ENCODE measurements around the gene STK32B. TPM values are rescaled to one million over a fixed set of nuclear protein-coding genes. Genes with fewer than 3 reads are reported as not detected.

STK32B gene
- polyA plus RNA-seq, 1 of the 3 experiments (the other 2 are of a cell fraction): 0.20 TPM

- ChIA-PET POLR2A (no interaction called here), CTCF (no interaction called here)
- Histone ChIP-seq H3K4me2 (peak overlapping the region; percentile 40; the same call in 1 of the 2 replicates), H3K27ac (ENCODE audit: low read depth in 2 of 2, low read length in 1 of 2) (no peak overlapping the region), H3K9ac (no peak overlapping the region), H2AFZ (ENCODE audit: low read depth) (no peak overlapping the region), H3K36me3 (replicated peaks in 1 of 2; ENCODE audit: control insufficient read depth in 1 of 2, insufficient read depth in 2 of 2, low read length in 1 of 2) (no peaks in the 10 kb centered on the region), H3K4me3 (ENCODE audit: low read depth in 2 of 2, low read length in 1 of 2) (no peak overlapping the region), H3K9me2 (no peaks in the 10 kb centered on the region), H3K4me1 (ENCODE audit: control insufficient read depth in 1 of 2, insufficient read depth in 2 of 2, low read depth in 1 of 2, low read length in 1 of 2) (no peaks in the 10 kb centered on the region), H3K79me2 (ENCODE audit: insufficient read depth) (no peaks in the 10 kb centered on the region), H3K27me3 (ENCODE audit: insufficient read depth) (no peaks in the 10 kb centered on the region; the same call in 1 of the 2 replicates), H3K9me3 (no peaks in the 10 kb centered on the region), H3F3A (replicated peaks; ENCODE audit: insufficient read depth) (no peaks in the 10 kb centered on the region), H4K20me1 (ENCODE audit: insufficient read depth) (no peaks in the 10 kb centered on the region)
- TF ChIP-seq GABPA (IDR thresholded peaks at IDR 0.05; ENCODE audit: low read depth) (no peak), GATA2 (CRISPR knock-in tag; IDR thresholded peaks at IDR 0.05) (no peak), CTCF (IDR thresholded peaks at IDR 0.05) (no peak), USF2 (IDR thresholded peaks at IDR 0.05; ENCODE audit: borderline replicate concordance, low read depth, low read length) (no peak), ELF1 (IDR thresholded peaks at IDR 0.05) (no peak), ZBTB33 (IDR thresholded peaks at IDR 0.05; ENCODE audit: borderline replicate concordance, low read depth) (no peak), EZH2phosphoT487 (IDR thresholded peaks at IDR 0.05; ENCODE audit: borderline replicate concordance, low read depth) (no peak), MXI1 (IDR thresholded peaks at IDR 0.05; ENCODE audit: low read depth, low read length) (no peak), FOXM1 (IDR thresholded peaks at IDR 0.05; ENCODE audit: low read depth) (no peak), SIN3A (IDR thresholded peaks at IDR 0.05; ENCODE audit: borderline replicate concordance, low read depth, low read length) (no peak), TAF1 (IDR thresholded peaks at IDR 0.05; ENCODE audit: borderline replicate concordance, low read depth, low read length) (no peak)
- 34% methylated on average over 10 of the region's 10 CpGs for WGBS (ENCODE audit: low lambda C conversion rate)
- DNase-seq: no peak
Measured at GRCh38 chr4:5120067-5120466, 68.8 kb downstream of the STK32B start.

- Histone ChIP-seq H3K4me1 (ENCODE audit: control insufficient read depth in 1 of 2, insufficient read depth in 2 of 2, low read depth in 1 of 2, low read length in 1 of 2) (no peaks in the 10 kb centered on the region), H3K4me3 (ENCODE audit: low read depth in 2 of 2, low read length in 1 of 2) (no peak overlapping the region), H2AFZ (ENCODE audit: low read depth) (no peak overlapping the region), H3K79me2 (ENCODE audit: insufficient read depth) (no peaks in the 10 kb centered on the region), H3K36me3 (replicated peaks in 1 of 2; ENCODE audit: control insufficient read depth in 1 of 2, insufficient read depth in 2 of 2, low read length in 1 of 2) (no peaks in the 10 kb centered on the region), H3F3A (replicated peaks; ENCODE audit: insufficient read depth) (no peaks in the 10 kb centered on the region), H3K9ac (no peak overlapping the region), H3K9me3 (no peaks in the 10 kb centered on the region), H3K4me2 (no peak overlapping the region), H3K27ac (ENCODE audit: low read depth in 2 of 2, low read length in 1 of 2) (no peak overlapping the region), H4K20me1 (ENCODE audit: insufficient read depth) (no peaks in the 10 kb centered on the region), H3K9me2 (no peaks in the 10 kb centered on the region), H3K27me3 (ENCODE audit: insufficient read depth) (no peaks in the 10 kb centered on the region; the same call in 1 of the 2 replicates)
- POLR2A ChIA-PET: no interaction called here
- no peak for DNase-seq
- TF ChIP-seq TEAD4 (IDR thresholded peaks at IDR 0.05; ENCODE audit: borderline replicate concordance, insufficient read depth) (no peak), YY1 (IDR thresholded peaks at IDR 0.05; ENCODE audit: low read depth) (no peak), USF2 (IDR thresholded peaks at IDR 0.05; ENCODE audit: borderline replicate concordance, low read depth, low read length) (no peak), REST (IDR thresholded peaks at IDR 0.05; ENCODE audit: low read depth, low read length) (no peak), GABPA (IDR thresholded peaks at IDR 0.05; ENCODE audit: low read depth) (no peak), TAF1 (IDR thresholded peaks at IDR 0.05; ENCODE audit: borderline replicate concordance, low read depth, low read length) (no peak), IRF3 (IDR thresholded peaks at IDR 0.05; ENCODE audit: low read depth, low read length) (no peak), JUND (IDR thresholded peaks at IDR 0.05) (no peak), CHD2 (IDR thresholded peaks at IDR 0.05; ENCODE audit: low read length, partially characterized antibody) (no peak)
- 2% methylated on average over 1 of the region's 1 CpG for WGBS (ENCODE audit: low lambda C conversion rate)
- CTCF ChIA-PET: no interaction called here
Measured at GRCh38 chr4:5120468-5120867, 69.2 kb downstream of the STK32B start.

Measured in SK-N-SH (cell line).